ENCODE data around the gene RNASE8.

- TF ChIP-seq CTCF (conservative IDR thresholded peaks at IDR 0.05; ENCODE audit: low read depth, low read length) (no peak), EZH2phosphoT487 (IDR thresholded peaks at IDR 0.05; ENCODE audit: borderline replicate concordance, low read length) (no peak)
These were observed 32.8 kb upstream of the RNASE8 start, which contains the start of gene NDRG2 for GRCh38 chr14:21024585-21025370.

All from PC-3 (cell line).